Thoracic aorta (tissue), 2 donors: Measurements from ENCODE around the gene APOE. TPM values are rescaled to one million over a fixed set of nuclear protein-coding genes. Genes with fewer than 3 reads are reported as not detected.

ENCODE experiments used
- ATAC-seq: fragments of 150-250 bp; one replicate; pipeline ENCODE4 v1.8.0; 2017; ENCODE audit warnings: low read depth; ENCODE audit not compliant: insufficient number of reproducible peaks, low FRiP score
- DNase-seq: peaks from one replicate; pipeline ENCODE4 v3.0.0-alpha.2; 2020; ENCODE audit warnings: low spot score
- H3K27ac ChIP-seq, 2 donors: fragments of 200-600 bp; sonication (generic); 1 replicate in 1 of 2; 2 replicates in 1 of 2; pipeline ENCODE4 v1.5.1; 2016; ENCODE audit warnings: mild to moderate bottlenecking in 2 of 2, moderate library complexity in 2 of 2
- H3K27me3 ChIP-seq: fragments of 200-600 bp; sonication (generic); replicated peaks from 2 replicates; pipeline ENCODE4 v1.6.0; 2016; ENCODE audit warnings: mild to moderate bottlenecking; ENCODE audit not compliant: insufficient read depth
- H3K36me3 ChIP-seq: fragments of 200-600 bp; sonication (generic); one replicate; pipeline ENCODE4 v1.5.1; 2016
- H3K4me1 ChIP-seq, 2 donors: fragments of 200-600 bp; sonication (generic); 1 replicate in 1 of 2; 2 replicates in 1 of 2; pipeline versions ENCODE4 v1.5.1 to v1.6.0; 2016; ENCODE audit warnings: low read depth in 2 of 2, mild to moderate bottlenecking in 1 of 2; ENCODE audit not compliant: control insufficient read depth in 1 of 2
- H3K4me3 ChIP-seq: fragments of 200-600 bp; sonication (generic); 2 replicates; pipeline ENCODE4 v1.5.1; 2016; ENCODE audit warnings: mild to moderate bottlenecking
- H3K9me3 ChIP-seq: fragments of 200-600 bp; sonication (generic); 2 replicates; pipeline ENCODE4 v1.5.1; 2016
- CTCF ChIP-seq: fragments of 200-600 bp; sonication (generic); IDR thresholded peaks from one replicate; pipeline ENCODE4 v1.5.1; 2019; ENCODE audit warnings: antibody characterized with exemption
- total RNA-seq, 2 donors: library from RNA; depleted of rRNA; stranded (reverse); fragments of >200 nt; gene quantifications; one replicate each; pipeline versions ENCODE4 v1.1.0 to v1.2.3, GENCODE V29; 2016

APOE gene
- total RNA-seq, 2 donors from 2014 or later, result 111 to 333 TPM

GRCh38 chr19:44872661-44873060, 32.9 kb upstream of the APOE start:
- Histone ChIP-seq H3K9me3 (no peaks in the 10 kb centered on the region), H3K36me3 (peaks cover 50% of the 10 kb centered on the region), H3K4me3 (no peak overlapping the region), H3K4me1 (no peaks in the 10 kb centered on the region), H3K27me3 (no peaks in the 10 kb centered on the region), H3K27ac (no peak overlapping the region)
- DNase-seq (no peak), ATAC-seq (no peak)
- TF ChIP-seq CTCF, result no peak

GRCh38 chr19:44874317-44874716, 31.3 kb upstream of the APOE start:
- Histone ChIP-seq H3K36me3 (peaks cover 54% of the 10 kb centered on the region), H3K4me3 (no peak overlapping the region), H3K27ac (no peak overlapping the region), H3K9me3 (no peaks in the 10 kb centered on the region), H3K27me3 (no peaks in the 10 kb centered on the region), H3K4me1 (no peaks in the 10 kb centered on the region)
- no peak for TF ChIP-seq CTCF
- ATAC-seq, result no peak
- DNase-seq, result no peak

GRCh38 chr19:44875666-44876451, 29.7 kb upstream of the APOE start:
- Histone ChIP-seq H3K4me3 (no peak overlapping the region), H3K4me1 (no peaks in the 10 kb centered on the region), H3K9me3 (no peaks in the 10 kb centered on the region), H3K27ac (no peak overlapping the region), H3K36me3 (peaks cover 54% of the 10 kb centered on the region), H3K27me3 (no peaks in the 10 kb centered on the region)
- no peak for DNase-seq
- no peak for TF ChIP-seq CTCF
- ATAC-seq, result no peak

- Histone ChIP-seq H3K9me3 (no peaks in the 10 kb centered on the region), H3K4me1 (no peaks in the 10 kb centered on the region), H3K27me3 (no peaks in the 10 kb centered on the region), H3K36me3 (peaks cover 48% of the 10 kb centered on the region), H3K27ac (no peak overlapping the region), H3K4me3 (no peak overlapping the region)
- TF ChIP-seq CTCF, result no peak
- no peak for ATAC-seq
- no peak for DNase-seq
These were observed 28.6 kb upstream of the APOE start for GRCh38 chr19:44876930-44877535.

- H3K36me3 ChIP-seq, result peaks cover 37% of the 10 kb centered on the region
- H3K4me1 ChIP-seq, result peaks cover 0 to 1% of the 10 kb centered on the region in 2 donors
- no peak for TF ChIP-seq CTCF
- ATAC-seq (no peak), DNase-seq (no peak)
- H3K9me3 ChIP-seq, result no peaks in the 10 kb centered on the region
- H3K27ac ChIP-seq, result no peak overlapping the region
- H3K27me3 ChIP-seq, result no peaks in the 10 kb centered on the region
- no peak overlapping the region for H3K4me3 ChIP-seq
These were observed 27.3 kb upstream of the APOE start for GRCh38 chr19:44878120-44878865.
